ENCODE data around the gene BCAR3.

DNA sequence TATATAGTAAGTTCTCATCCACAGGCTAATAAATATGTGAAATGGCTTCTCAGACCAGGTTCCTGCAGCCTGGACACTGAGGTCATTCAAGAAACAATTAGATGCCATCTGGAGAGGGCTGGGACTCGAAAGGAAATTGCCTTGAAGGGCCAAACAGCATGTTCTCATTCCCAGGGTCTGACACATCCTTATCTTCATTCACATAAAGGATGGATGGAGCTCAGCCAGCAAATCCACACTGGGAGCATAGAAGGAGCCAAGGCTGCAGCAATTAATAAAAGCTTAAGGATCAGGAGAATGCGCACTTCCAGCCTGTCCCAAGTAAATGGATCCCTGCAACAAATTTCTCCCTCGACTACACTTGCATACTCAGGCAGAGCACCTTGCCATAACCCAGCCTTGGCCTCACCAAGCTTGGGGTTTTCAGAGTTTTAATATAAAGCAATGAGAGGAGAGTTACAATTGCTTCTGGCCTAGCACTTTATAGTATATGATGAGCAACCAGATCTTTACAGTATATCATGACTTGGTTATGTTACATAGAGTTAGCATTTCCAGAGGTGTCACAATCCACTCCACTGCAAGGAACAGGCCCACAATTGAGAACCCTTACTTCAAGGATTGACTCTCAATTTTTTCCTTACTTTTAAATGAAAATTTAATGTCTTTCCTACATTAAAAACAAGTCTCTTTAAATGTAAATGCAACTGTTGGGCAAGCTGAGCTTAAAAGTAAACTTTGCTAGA lies 55.9 kb downstream of the BCAR3 start:
- TF ChIP-seq CTCF (conservative IDR thresholded peaks at IDR 0.05; ENCODE audit: low read depth, low read length) (no peak), RFX5 (IDR thresholded peaks at IDR 0.05; ENCODE audit: low read depth, low read length) (no peak), RAD21 (IDR thresholded peaks at IDR 0.05; ENCODE audit: low read length) (no peak), POLR2A (IDR thresholded peaks at IDR 0.05; ENCODE audit: low read depth, low read length) (no peak), SMC3 (IDR thresholded peaks at IDR 0.05; ENCODE audit: low read depth, low read length) (0 out of 2 replicates have a peak, but pooled peaks have one; percentile 3), MXI1 (IDR thresholded peaks at IDR 0.05; ENCODE audit: borderline replicate concordance, low read depth, low read length) (0 out of 2 replicates have a peak, but pooled peaks have one; percentile 26), RCOR1 (IDR thresholded peaks at IDR 0.05; ENCODE audit: insufficient replicate concordance, low read length) (peak; percentile 75), MAZ (IDR thresholded peaks at IDR 0.05; ENCODE audit: borderline replicate concordance, low read depth, low read length) (no peak), CEBPB (IDR thresholded peaks at IDR 0.05; ENCODE audit: low read depth, low read length) (no peak)

Data from IMR-90 (cell line).